ENCODE data around the gene STK11IP. TPM values are rescaled to one million over a fixed set of nuclear protein-coding genes. Genes with fewer than 3 reads are reported as not detected.

The STK11IP gene
- total RNA-seq, 2 experiments from 2014 or later: 23.5 to 26.1 TPM

Small RNA genes lying within 50 kb of the gene (microRNA-seq; reads per million reads assigned to microRNA genes)
- gene MIR3132 (ENCODE audit: borderline replicate concordance): not detected

Other genes starting within 250 kb of the STK11IP start
- 10 to 100 TPM; 81.0 to 93.1 TPM for gene DNPEP, start 209.9 kb upstream of the STK11IP start, total RNA-seq
- not detected for gene DES, start 179.5 kb upstream of the STK11IP start, total RNA-seq
- gene SPEG, start 163.0 kb upstream of the STK11IP start, total RNA-seq: 1 to 10 TPM in 1 of 2 experiments, under 1 TPM in 1; 0.89 to 1.4 TPM
- gene GMPPA, start 99.0 kb upstream of the STK11IP start, total RNA-seq: 10 to 100 TPM; 35.2 to 35.5 TPM
- not detected for gene ASIC4, start 83.4 kb upstream of the STK11IP start, total RNA-seq
- 10 to 100 TPM; 14.1 to 17.1 TPM for gene CHPF, start 54.0 kb upstream of the STK11IP start, total RNA-seq
- 1 to 10 TPM; 2.4 to 2.7 TPM for gene TMEM198, start 53.8 kb upstream of the STK11IP start, total RNA-seq
- 1 to 10 TPM; 1.0 to 1.9 TPM for gene OBSL1, start 26.3 kb upstream of the STK11IP start, total RNA-seq
- gene INHA, start 25.5 kb upstream of the STK11IP start, total RNA-seq: not detected
- under 1 TPM; 0.05 to 0.16 TPM for gene SLC4A3, start 29.8 kb downstream of the STK11IP start, total RNA-seq

Measured in activated CD4-positive, alpha-beta T cell treated with anti-CD3 and anti-CD28 coated beads for 36 hours (primary cell).